Bronchial epithelial cell (primary cell): Measurements from ENCODE around the gene PICALM. TPM values are rescaled to one million over a fixed set of nuclear protein-coding genes. Genes with fewer than 3 reads are reported as not detected.
A peak's percentile ranks its signal among the peaks of the same experiment; 100 is the strongest.

ENCODE experiments used
- DNase-seq: peaks from one replicate; pipeline ENCODE4 v3.0.0-alpha.2; 2010; ENCODE audit warnings: low read depth
- FAIRE-seq: peaks from 2 replicates; lab custom pipeline; 2011; peaks lifted over from hg19 to GRCh38; lab: Jason Lieb, UNC
- H3K27me3 ChIP-seq: 2 replicates; pipeline ENCODE4 v1.5.1; 2011; ENCODE audit warnings: low read length; ENCODE audit not compliant: control insufficient read depth, insufficient read depth
- H3K36me3 ChIP-seq: 2 replicates; pipeline ENCODE4 v1.5.1; 2011; ENCODE audit warnings: low read length; ENCODE audit not compliant: control insufficient read depth, insufficient read depth
- H3K4me3 ChIP-seq: 2 replicates; pipeline ENCODE4 v1.5.1; 2011; ENCODE audit warnings: mild to moderate bottlenecking, low read depth, low read length, control low read depth
- CTCF ChIP-seq: IDR thresholded peaks from 2 replicates; pipeline ENCODE4 v1.5.1; 2011; ENCODE audit warnings: mild to moderate bottlenecking, moderate library complexity, low read length, control low read depth, inconsistent platforms; ENCODE audit not compliant: insufficient read depth, severe bottlenecking
- total RNA-seq: library from RNA; depleted of rRNA; stranded (reverse); fragments of >200 nt; gene quantifications from 2 replicates; pipeline ENCODE4 v1.2.1, GENCODE V29; 2014

PICALM gene
- total RNA-seq, 1 donor from 2014 or later: 203 TPM

GRCh38 chr11:86073948-86074347, 5.1 kb upstream of the PICALM start:
- no peak for TF ChIP-seq CTCF
- no peak for FAIRE-seq
- no peaks in the 10 kb centered on the region for H3K27me3 ChIP-seq
- no peak for DNase-seq
- H3K36me3 ChIP-seq: no peaks in the 10 kb centered on the region
- no peak overlapping the region for H3K4me3 ChIP-seq

GRCh38 chr11:86072211-86072610, 3.3 kb upstream of the PICALM start:
- DNase-seq (no peak), FAIRE-seq (no peak)
- TF ChIP-seq CTCF: no peak
- no peaks in the 10 kb centered on the region for H3K27me3 ChIP-seq
- no peak overlapping the region for H3K4me3 ChIP-seq
- no peaks in the 10 kb centered on the region for H3K36me3 ChIP-seq

- no peak for DNase-seq
- no peaks in the 10 kb centered on the region for H3K27me3 ChIP-seq
- no peaks in the 10 kb centered on the region for H3K36me3 ChIP-seq
- no peak for FAIRE-seq
- no peak overlapping the region for H3K4me3 ChIP-seq
- TF ChIP-seq CTCF: no peak
Measured at GRCh38 chr11:86070142-86071056, 1.5 kb upstream of the PICALM start.

GRCh38 chr11:86069408-86070101, 671 bp upstream of the PICALM start:
- no peak for TF ChIP-seq CTCF
- DNase-seq: peak; percentile 97
- peak; percentile 32 for FAIRE-seq
- H3K27me3 ChIP-seq: no peaks in the 10 kb centered on the region
- no peaks in the 10 kb centered on the region for H3K36me3 ChIP-seq
- peak overlapping the region; percentile 41 for H3K4me3 ChIP-seq

- peak overlapping the region; percentile 79 for H3K4me3 ChIP-seq
- no peaks in the 10 kb centered on the region for H3K36me3 ChIP-seq
- FAIRE-seq (no peak), DNase-seq (peak; percentile 25)
- no peaks in the 10 kb centered on the region for H3K27me3 ChIP-seq
- TF ChIP-seq CTCF: no peak
Measured at GRCh38 chr11:86068138-86068871, 579 bp downstream of the PICALM start.
